ENCODE data around the gene STMN3.
"Not testable (repeated sequence)": the region's sequence is repeated elsewhere in the genome, so short reads cannot be mapped to it uniquely, and the experiment has no call there.

The STMN3 gene

DNA sequence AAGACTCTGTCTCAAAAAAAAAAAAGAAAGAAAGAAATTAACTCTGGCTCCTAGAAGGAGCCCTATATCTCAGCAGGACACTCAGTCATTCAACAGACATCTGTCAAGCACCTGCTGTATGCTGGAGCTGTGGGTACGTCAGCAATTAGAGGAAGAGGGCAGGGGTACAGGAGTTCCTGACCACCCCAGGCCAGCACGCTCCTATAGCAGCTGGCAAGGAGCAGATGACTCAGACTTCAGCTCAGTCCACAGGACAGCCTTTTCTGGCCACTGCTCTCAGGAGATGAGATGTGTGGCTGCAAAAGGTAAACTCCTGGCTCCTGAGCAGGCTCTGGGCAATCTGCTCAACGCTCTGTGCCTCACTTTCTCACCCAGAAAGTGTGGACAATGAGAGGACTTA, 3.2 kb upstream of the STMN3 start:
- TF ChIP-seq, protein P1, sequence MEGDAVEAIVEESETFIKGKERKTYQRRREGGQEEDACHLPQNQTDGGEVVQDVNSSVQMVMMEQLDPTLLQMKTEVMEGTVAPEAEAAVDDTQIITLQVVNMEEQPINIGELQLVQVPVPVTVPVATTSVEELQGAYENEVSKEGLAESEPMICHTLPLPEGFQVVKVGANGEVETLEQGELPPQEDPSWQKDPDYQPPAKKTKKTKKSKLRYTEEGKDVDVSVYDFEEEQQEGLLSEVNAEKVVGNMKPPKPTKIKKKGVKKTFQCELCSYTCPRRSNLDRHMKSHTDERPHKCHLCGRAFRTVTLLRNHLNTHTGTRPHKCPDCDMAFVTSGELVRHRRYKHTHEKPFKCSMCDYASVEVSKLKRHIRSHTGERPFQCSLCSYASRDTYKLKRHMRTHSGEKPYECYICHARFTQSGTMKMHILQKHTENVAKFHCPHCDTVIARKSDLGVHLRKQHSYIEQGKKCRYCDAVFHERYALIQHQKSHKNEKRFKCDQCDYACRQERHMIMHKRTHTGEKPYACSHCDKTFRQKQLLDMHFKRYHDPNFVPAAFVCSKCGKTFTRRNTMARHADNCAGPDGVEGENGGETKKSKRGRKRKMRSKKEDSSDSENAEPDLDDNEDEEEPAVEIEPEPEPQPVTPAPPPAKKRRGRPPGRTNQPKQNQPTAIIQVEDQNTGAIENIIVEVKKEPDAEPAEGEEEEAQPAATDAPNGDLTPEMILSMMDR (IDR thresholded peaks at IDR 0.05; ENCODE audit: insufficient read depth, low read length, poor library complexity, severe bottlenecking) = no peak
- Histone ChIP-seq H3K36me3 (ENCODE audit: control insufficient read depth, insufficient read depth, low read length) (peaks cover 7% of the 10 kb centered on the region), H3K4me3 (replicated peaks; ENCODE audit: low read depth, low read length) (no peak overlapping the region), H3K27me3 (replicated peaks; ENCODE audit: control insufficient read depth, insufficient read depth, low read length) (no peaks in the 10 kb centered on the region)
- no peak for DNase-seq (ENCODE audit: extremely low read depth, insufficient read length)

DNA sequence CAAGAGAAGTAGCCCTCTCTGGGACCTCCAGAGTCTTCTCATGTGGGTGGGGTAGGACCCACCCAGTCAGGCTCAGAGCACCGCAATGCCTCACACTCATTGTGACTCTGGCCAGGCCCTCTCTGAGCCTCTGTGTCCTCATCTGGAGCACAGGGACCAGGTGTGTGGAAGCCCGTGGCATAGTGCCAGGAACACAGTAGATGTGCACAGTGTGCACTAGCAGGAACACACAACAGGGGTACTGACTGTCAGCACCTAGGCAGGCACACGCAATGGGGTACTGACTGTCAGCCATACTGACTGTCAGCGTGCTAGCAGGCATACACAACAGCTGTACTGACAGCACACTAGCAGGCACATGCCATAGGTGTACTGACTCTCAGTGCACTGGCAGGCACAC, 2.0 kb upstream of the STMN3 start:
- Histone ChIP-seq H3K36me3 (ENCODE audit: control insufficient read depth, insufficient read depth, low read length) (no peaks in the 10 kb centered on the region), H3K4me3 (replicated peaks; ENCODE audit: low read depth, low read length) (no peak overlapping the region), H3K27me3 (replicated peaks; ENCODE audit: control insufficient read depth, insufficient read depth, low read length) (no peaks in the 10 kb centered on the region; the same call in 1 of the 2 replicates)
- DNase-seq (ENCODE audit: extremely low read depth, insufficient read length) = no peak
- TF ChIP-seq, protein P1 (IDR thresholded peaks at IDR 0.05; ENCODE audit: insufficient read depth, low read length, poor library complexity, severe bottlenecking) = no peak

DNA sequence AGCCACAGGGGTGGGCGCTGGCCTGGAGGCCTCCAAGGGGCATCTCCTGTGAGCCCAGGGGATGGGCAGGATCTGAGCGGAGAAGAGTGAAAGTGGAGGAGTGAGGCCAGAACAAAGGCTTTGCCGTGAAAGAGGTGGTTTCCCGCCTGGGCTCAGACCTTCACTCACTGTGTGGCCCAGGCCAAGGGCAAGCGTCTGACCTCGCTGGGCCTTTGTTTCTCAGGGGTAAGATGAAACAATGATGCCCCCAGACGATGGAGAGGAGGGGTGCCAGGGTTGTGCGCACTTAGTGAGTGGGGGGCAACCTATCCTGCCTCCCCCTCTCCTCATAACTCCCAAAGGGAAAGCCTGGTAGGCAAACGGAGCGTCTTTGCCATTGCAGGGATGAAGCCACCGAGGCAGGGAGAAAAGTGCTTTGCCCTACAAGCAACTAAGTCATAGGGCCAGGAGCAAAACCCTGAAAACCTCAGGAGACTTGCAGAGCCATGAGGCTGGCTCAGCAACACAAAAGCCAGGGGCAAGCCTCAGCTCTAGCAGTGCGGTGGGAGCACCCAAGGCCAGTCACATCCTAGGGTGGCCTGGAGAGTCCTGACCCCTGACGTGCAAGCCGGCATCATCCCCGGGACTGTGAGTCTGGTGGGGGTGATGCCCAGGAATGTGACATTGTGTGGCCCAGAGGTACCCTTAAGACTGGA, 897 bp upstream of the STMN3 start:
- DNase-seq (ENCODE audit: extremely low read depth, insufficient read length) = no peak
- Histone ChIP-seq H3K36me3 (ENCODE audit: control insufficient read depth, insufficient read depth, low read length) (no peaks in the 10 kb centered on the region), H3K27me3 (replicated peaks; ENCODE audit: control insufficient read depth, insufficient read depth, low read length) (no peaks in the 10 kb centered on the region; the same call in 1 of the 2 replicates), H3K4me3 (replicated peaks; ENCODE audit: low read depth, low read length) (no peak overlapping the region)
- TF ChIP-seq, protein P1 (IDR thresholded peaks at IDR 0.05; ENCODE audit: insufficient read depth, low read length, poor library complexity, severe bottlenecking) = no peak

DNA sequence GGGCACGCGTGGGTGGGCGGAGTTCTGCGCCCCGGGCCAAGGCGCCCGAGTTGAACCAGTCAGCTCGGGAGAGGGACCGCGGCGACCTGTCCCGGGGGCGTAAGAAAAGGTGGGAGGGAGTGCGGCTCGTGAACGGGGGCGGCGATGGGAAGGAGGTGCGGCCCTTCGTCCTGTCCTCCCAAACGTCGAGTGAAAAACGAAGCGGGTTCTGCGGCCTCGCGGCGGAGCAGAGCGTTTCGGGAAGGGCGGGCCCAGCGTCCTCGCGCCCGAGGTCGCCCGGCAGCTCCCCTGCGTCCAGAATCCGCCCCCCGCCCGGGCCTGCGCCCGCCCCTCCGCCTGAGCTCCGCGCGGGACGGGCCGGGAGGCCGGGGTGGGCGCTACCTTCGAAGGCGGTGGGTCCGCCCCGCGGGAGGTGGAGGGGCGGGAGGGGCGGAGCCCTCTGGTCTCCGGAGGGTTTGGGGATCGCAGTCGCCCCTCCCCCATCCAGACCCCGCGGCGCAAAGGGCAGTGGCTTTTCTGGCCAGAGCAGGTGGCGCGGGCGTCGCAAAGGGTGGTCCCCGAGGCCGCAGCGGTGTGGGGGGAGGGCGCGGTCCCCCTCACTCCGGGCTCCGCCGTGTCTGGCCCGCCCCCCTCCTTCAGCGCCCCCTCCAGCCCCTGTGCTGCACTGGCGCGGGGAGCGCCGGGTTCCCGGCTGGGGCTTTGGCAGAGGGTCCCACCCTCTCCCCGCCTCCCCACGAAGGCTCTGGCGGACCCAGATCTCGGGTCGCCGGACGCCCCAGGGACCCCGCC, 838 bp downstream of the STMN3 start:
- no peak overlapping the region; the same call in 1 of the 2 replicates for H3K4me3 ChIP-seq (replicated peaks; ENCODE audit: low read depth, low read length)
- H3K27me3 ChIP-seq (replicated peaks; ENCODE audit: control insufficient read depth, insufficient read depth, low read length) = no peaks in the 10 kb centered on the region; the same call in 1 of the 2 replicates
- DNase-seq (ENCODE audit: extremely low read depth, insufficient read length) = no peak
- TF ChIP-seq, protein P1 (IDR thresholded peaks at IDR 0.05; ENCODE audit: insufficient read depth, low read length, poor library complexity, severe bottlenecking) = no peak
- H3K36me3 ChIP-seq (ENCODE audit: control insufficient read depth, insufficient read depth, low read length) = no peaks in the 10 kb centered on the region

DNA sequence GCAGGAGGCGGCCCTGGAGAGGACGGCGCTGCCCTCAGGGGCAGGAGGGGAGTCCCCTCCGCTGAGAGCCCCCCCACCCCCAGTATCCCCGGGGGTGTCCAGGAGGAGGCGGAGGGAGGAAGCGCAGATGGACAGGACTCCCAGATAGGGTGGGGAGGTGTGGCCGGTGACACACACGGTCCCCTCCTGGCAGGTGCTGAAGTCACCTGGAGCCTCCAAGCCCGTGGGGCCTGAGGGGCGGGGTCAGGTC, 1.4 kb downstream of the STMN3 start:
- DNase-seq (ENCODE audit: extremely low read depth, insufficient read length) = no peak

DNA sequence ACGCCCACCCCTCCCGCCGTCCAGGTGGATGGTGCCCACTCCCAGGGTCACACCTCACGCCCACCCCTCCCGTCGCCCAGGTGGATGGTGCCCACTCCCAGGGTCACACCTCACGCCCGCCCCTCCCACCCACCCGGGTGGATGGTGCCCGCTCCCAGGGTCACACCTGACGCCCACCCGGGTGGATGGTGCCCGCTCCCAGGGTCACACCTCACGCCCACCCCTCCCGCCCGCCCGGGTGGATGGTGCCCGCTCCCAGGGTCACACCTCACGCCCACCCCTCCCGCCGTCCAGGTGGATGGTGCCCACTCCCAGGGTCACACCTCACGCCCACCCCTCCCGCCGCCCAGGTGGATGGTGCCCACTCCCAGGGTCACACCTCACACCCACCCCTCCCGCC, 2.7 kb downstream of the STMN3 start:
- H3K36me3 ChIP-seq (ENCODE audit: control insufficient read depth, insufficient read depth, low read length); H3K4me3 ChIP-seq (replicated peaks; ENCODE audit: low read depth, low read length); DNase-seq (ENCODE audit: extremely low read depth, insufficient read length); H3K27me3 ChIP-seq (replicated peaks; ENCODE audit: control insufficient read depth, insufficient read depth, low read length): not testable (repeated sequence)

More for the DNA sequence above, 1.4 kb downstream of the STMN3 start:
- TF ChIP-seq, protein P1 (IDR thresholded peaks at IDR 0.05; ENCODE audit: insufficient read depth, low read length, poor library complexity, severe bottlenecking) = no peak
- Histone ChIP-seq H3K27me3 (replicated peaks; ENCODE audit: control insufficient read depth, insufficient read depth, low read length) (no peaks in the 10 kb centered on the region; the same call in 1 of the 2 replicates), H3K4me3 (replicated peaks; ENCODE audit: low read depth, low read length) (no peak overlapping the region), H3K36me3 (ENCODE audit: control insufficient read depth, insufficient read depth, low read length) (no peaks in the 10 kb centered on the region)

All from GM06990 (cell line).